Calu3 (cell line): Measurements from ENCODE around the gene TMEM256. TPM values are rescaled to one million over a fixed set of nuclear protein-coding genes. Genes with fewer than 3 reads are reported as not detected.

Experiments used
- BruUV-seq: library from RNA; stranded (reverse); fragments of 400-500 nt; replicated peaks from 2 replicates; lab custom pipeline; 2021; lab: Mats Ljungman, UMichigan
- CTCF ChIA-PET: fragments of 300-600 bp; sonication (Branson Sonifier 250); formaldehyde crosslinking; loops from one replicate; lab custom pipeline; 2022; ENCODE audit warnings: antibody characterized with exemption; lab: Charles Lee
- DNase-seq: peaks from one replicate; pipeline ENCODE4 v3.0.0; 2022
- H3K27ac Mint-ChIP-seq: one replicate; pipeline ENCODE4 v1.8.0; 2022; ENCODE audit warnings: mixed read lengths; ENCODE audit not compliant: unreplicated experiment
- H3K27me3 Mint-ChIP-seq: one replicate; pipeline ENCODE4 v1.8.0; 2022; ENCODE audit warnings: mixed read lengths; ENCODE audit not compliant: unreplicated experiment
- H3K36me3 Mint-ChIP-seq: one replicate; pipeline ENCODE4 v1.8.0; 2022; ENCODE audit warnings: mild to moderate bottlenecking, moderate library complexity, mixed read lengths; ENCODE audit not compliant: insufficient read depth, unreplicated experiment
- H3K4me1 Mint-ChIP-seq: one replicate; pipeline ENCODE4 v1.8.0; 2022; ENCODE audit warnings: mild to moderate bottlenecking, low read depth, mixed read lengths; ENCODE audit not compliant: unreplicated experiment
- H3K4me3 Mint-ChIP-seq: one replicate; pipeline ENCODE4 v1.8.0; 2022; ENCODE audit warnings: mild to moderate bottlenecking, low read depth, moderate library complexity, mixed read lengths; ENCODE audit not compliant: unreplicated experiment
- H3K9me3 Mint-ChIP-seq: one replicate; pipeline ENCODE4 v1.8.0; 2022; ENCODE audit warnings: low read depth, mixed read lengths; ENCODE audit not compliant: unreplicated experiment
- intact Hi-C: fragments of 100-400 bp; cut with micrococcal nuclease; formaldehyde crosslinking; loops from one replicate; pipeline ENCODE4 v1.10.0; 2022; ENCODE audit not compliant: unreplicated experiment
- total RNA-seq: library from RNA; stranded (reverse); gene quantifications from 2 replicates; pipeline ENCODE4 v1.2.3, GENCODE V29; 2022
- TF ChIP-seq, protein P1 (sequence below): fragments of 200-600 bp; IDR thresholded peaks from one replicate; pipeline ENCODE4 v1.8.0; 2022; ENCODE audit warnings: antibody characterized with exemption; ENCODE audit not compliant: unreplicated experiment

Gene TMEM256
- total RNA-seq, 1 experiment from 2014 or later: 47.8 TPM

DNA sequence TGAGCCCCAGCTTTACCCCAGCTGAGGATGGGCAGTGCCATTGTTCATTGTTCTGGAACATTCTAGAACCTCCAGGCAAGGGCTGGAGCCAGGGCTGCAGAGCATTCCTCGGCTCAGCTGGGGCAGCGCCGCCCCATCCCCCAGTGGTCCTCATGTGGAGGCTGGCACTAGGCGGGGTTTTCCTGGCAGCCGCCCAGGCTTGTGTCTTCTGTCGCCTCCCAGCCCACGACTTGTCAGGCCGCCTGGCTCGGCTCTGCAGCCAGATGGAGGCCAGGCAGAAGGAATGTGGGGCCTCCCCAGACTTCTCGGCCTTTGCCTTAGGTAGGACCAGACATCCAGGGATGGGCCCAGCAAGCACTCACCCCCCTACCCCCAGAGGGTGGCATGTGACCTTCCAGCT lies 48.8 kb downstream of the TMEM256 start, which contains the start of gene TMEM95:
Gene TMEM95, plus strand, starts transcription at position 104 of the 400 bp plus-strand sequence. Its CDS starts 49 bp downstream, at position 153.
- H3K4me3 Mint-ChIP-seq: no peak within 1 kb of the TSS
- H3K27me3 Mint-ChIP-seq: no peaks in the 10 kb centered on the region
- H3K36me3 Mint-ChIP-seq: peaks cover 31% of the 10 kb centered on the region

DNA sequence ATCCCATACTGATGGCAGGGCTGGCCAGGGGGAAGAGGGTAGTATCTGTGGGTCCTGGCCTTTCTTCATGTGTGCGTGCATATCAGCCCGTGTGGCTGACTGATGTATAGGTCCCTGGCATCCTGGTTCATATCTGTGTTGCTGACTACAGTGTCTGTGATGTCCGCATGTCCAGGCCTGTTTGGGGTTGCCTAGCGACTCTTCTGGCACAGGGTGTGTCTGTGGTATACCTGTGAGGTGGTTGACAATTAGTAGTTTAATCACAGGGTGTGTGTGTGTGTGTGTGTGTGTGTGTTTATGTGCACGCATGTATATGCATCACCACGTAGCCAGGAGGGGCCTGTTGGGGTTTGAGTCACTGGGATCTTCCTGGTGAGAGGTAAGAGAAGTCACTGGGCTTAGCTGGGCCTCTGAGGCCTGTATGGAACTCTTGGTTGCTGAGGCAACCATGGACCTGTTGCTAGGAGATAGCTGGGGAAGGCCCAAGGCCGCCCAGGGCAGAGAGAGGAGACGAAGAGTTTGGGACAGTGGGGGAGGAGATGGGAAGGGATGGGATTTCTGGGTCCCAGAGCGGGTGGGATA lies 49.5 kb downstream of the TMEM256 start:
- BruUV-seq: no TSS peak
- no peaks in the 10 kb centered on the region for H3K27me3 Mint-ChIP-seq
- intact Hi-C loops: loop anchor here (5.0 to 10.0 kb wide), 2 partner anchors 83 to 330 kb away; partner anchors contain the start of genes FGF11, TMEM102, TP53 and WRAP53

More for the DNA sequence above, 48.8 kb downstream of the TMEM256 start, which contains the start of gene TMEM95:
- no TSS peak for BruUV-seq
- TF ChIP-seq, protein P1, sequence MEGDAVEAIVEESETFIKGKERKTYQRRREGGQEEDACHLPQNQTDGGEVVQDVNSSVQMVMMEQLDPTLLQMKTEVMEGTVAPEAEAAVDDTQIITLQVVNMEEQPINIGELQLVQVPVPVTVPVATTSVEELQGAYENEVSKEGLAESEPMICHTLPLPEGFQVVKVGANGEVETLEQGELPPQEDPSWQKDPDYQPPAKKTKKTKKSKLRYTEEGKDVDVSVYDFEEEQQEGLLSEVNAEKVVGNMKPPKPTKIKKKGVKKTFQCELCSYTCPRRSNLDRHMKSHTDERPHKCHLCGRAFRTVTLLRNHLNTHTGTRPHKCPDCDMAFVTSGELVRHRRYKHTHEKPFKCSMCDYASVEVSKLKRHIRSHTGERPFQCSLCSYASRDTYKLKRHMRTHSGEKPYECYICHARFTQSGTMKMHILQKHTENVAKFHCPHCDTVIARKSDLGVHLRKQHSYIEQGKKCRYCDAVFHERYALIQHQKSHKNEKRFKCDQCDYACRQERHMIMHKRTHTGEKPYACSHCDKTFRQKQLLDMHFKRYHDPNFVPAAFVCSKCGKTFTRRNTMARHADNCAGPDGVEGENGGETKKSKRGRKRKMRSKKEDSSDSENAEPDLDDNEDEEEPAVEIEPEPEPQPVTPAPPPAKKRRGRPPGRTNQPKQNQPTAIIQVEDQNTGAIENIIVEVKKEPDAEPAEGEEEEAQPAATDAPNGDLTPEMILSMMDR: no peak
- H3K27ac Mint-ChIP-seq: peak within 1 kb of the TSS; percentile 20
- CTCF ChIA-PET: interaction anchor here (0.6 to 1.8 kb wide), 2 partner anchors 15 to 133 kb away, joined by 3 to 5 read pairs; no protein-coding TSS in a partner anchor
- intact Hi-C loops: loop anchor here (5.0 to 10.0 kb wide), 2 partner anchors 207 to 330 kb away; partner anchors contain the start of genes SENP3, TP53 and WRAP53
- no peaks in the 10 kb centered on the region for H3K9me3 Mint-ChIP-seq
- peaks cover 20% of the 10 kb centered on the region for H3K4me1 Mint-ChIP-seq
- DNase-seq: no peak

More for the DNA sequence above, 49.5 kb downstream of the TMEM256 start:
- H3K9me3 Mint-ChIP-seq: no peaks in the 10 kb centered on the region
- CTCF ChIA-PET: no interaction called here
- peak overlapping the region; percentile 20 for H3K27ac Mint-ChIP-seq
- DNase-seq: no peak
- TF ChIP-seq, protein P1: no peak
- no peak overlapping the region for H3K4me3 Mint-ChIP-seq
- H3K4me1 Mint-ChIP-seq: peaks cover 20% of the 10 kb centered on the region
- H3K36me3 Mint-ChIP-seq: peaks cover 35% of the 10 kb centered on the region

Other genes starting within 250 kb of the TMEM256 start
- gene ASGR1, start 224.7 kb downstream of the TMEM256 start, total RNA-seq: 0.26 TPM in 1 of 2 replicates, not detected in the other
- gene DLG4, start 184.3 kb downstream of the TMEM256 start, total RNA-seq: 2.0 and 4.6 TPM in 2 replicates
- 552 and 615 TPM in 2 replicates for gene ACADVL, start 184.2 kb downstream of the TMEM256 start, total RNA-seq
- gene DVL2, start 169.6 kb downstream of the TMEM256 start, total RNA-seq: 44.8 and 45.7 TPM in 2 replicates
- gene PHF23, start 164.6 kb downstream of the TMEM256 start, total RNA-seq: 30.2 and 31.6 TPM in 2 replicates
- gene GABARAP, start 161.6 kb downstream of the TMEM256 start, total RNA-seq: 183 and 188 TPM in 2 replicates
- 85.2 and 85.3 TPM in 2 replicates for gene CTDNEP1, start 152.4 kb downstream of the TMEM256 start, total RNA-seq
- gene ELP5, start 151.9 kb downstream of the TMEM256 start, total RNA-seq: 20.3 and 21.3 TPM in 2 replicates
- gene CLDN7, start 141.6 kb downstream of the TMEM256 start, total RNA-seq: 266 and 314 TPM in 2 replicates
- gene SLC2A4, start 122.4 kb downstream of the TMEM256 start, total RNA-seq: 0.19 and 0.20 TPM in 2 replicates
- 0.24 and 0.49 TPM in 2 replicates for gene YBX2, start 109.5 kb downstream of the TMEM256 start, total RNA-seq
- 608 and 648 TPM in 2 replicates for gene EIF5A, start 96.5 kb downstream of the TMEM256 start, total RNA-seq
- gene GPS2, start 88.7 kb downstream of the TMEM256 start, total RNA-seq: 59.6 and 61.1 TPM in 2 replicates
- 31.9 and 33.0 TPM in 2 replicates for gene NEURL4, start 74.8 kb downstream of the TMEM256 start, total RNA-seq
- gene ACAP1, start 67.6 kb downstream of the TMEM256 start, total RNA-seq: 4.1 TPM in 1 of 2 replicates, not detected in the other
- 8.5 and 9.9 TPM in 2 replicates for gene KCTD11, start 51.9 kb downstream of the TMEM256 start, total RNA-seq
- not detected in 2 replicates for gene TMEM95, start 48.9 kb downstream of the TMEM256 start, total RNA-seq
- gene TNK1, start 23.0 kb downstream of the TMEM256 start, total RNA-seq: 7.0 and 8.6 TPM in 2 replicates
- gene PLSCR3, start 9.6 kb downstream of the TMEM256 start, total RNA-seq: 21.9 and 26.3 TPM in 2 replicates
- 13.9 and 14.6 TPM in 2 replicates for gene NLGN2, start 3.7 kb upstream of the TMEM256 start, total RNA-seq
- not detected in 2 replicates for gene SPEM1, start 16.2 kb upstream of the TMEM256 start, total RNA-seq
- gene SPEM2, start 21.5 kb upstream of the TMEM256 start, total RNA-seq: not detected in 2 replicates
- gene SPEM3, start 24.8 kb upstream of the TMEM256 start, total RNA-seq: not detected in 2 replicates
- gene TMEM102, start 31.3 kb upstream of the TMEM256 start, total RNA-seq: 8.5 TPM in 2 replicates
- gene FGF11, start 35.4 kb upstream of the TMEM256 start, total RNA-seq: 1.2 and 2.1 TPM in 2 replicates
- 2.4 and 3.0 TPM in 2 replicates for gene CHRNB1, start 41.0 kb upstream of the TMEM256 start, total RNA-seq
- 27.2 and 28.1 TPM in 2 replicates for gene ZBTB4, start 75.5 kb upstream of the TMEM256 start, total RNA-seq
- gene SLC35G6, start 77.3 kb upstream of the TMEM256 start, total RNA-seq: not detected in 2 replicates
- gene POLR2A, start 80.3 kb upstream of the TMEM256 start, total RNA-seq: 89.0 and 99.3 TPM in 2 replicates
- gene TNFSF12, start 145.0 kb upstream of the TMEM256 start, total RNA-seq: 7.7 and 8.4 TPM in 2 replicates
- 19.7 and 25.7 TPM in 2 replicates for gene TNFSF13, start 154.7 kb upstream of the TMEM256 start, total RNA-seq
- gene SENP3, start 157.8 kb upstream of the TMEM256 start, total RNA-seq: 52.0 and 54.3 TPM in 2 replicates
- 28.6 and 50.0 TPM in 2 replicates for gene CD68, start 175.5 kb upstream of the TMEM256 start, total RNA-seq
- gene MPDU1, start 179.8 kb upstream of the TMEM256 start, total RNA-seq: 34.6 and 36.3 TPM in 2 replicates
- not detected in 2 replicates for gene SOX15, start 186.0 kb upstream of the TMEM256 start, total RNA-seq
- 30.3 and 30.9 TPM in 2 replicates for gene FXR2, start 210.8 kb upstream of the TMEM256 start, total RNA-seq
- 15.9 and 16.6 TPM in 2 replicates for gene SAT2, start 223.7 kb upstream of the TMEM256 start, total RNA-seq
- gene SHBG, start 226.0 kb upstream of the TMEM256 start, total RNA-seq: 0.39 TPM in 1 of 2 replicates, not detected in the other
- gene ATP1B2, start 246.8 kb upstream of the TMEM256 start, total RNA-seq: not detected in 2 replicates